AG20443 (cell line): ENCODE results near the gene CARD18.

Experiments
- DNase-seq: peaks from one replicate; pipeline ENCODE4 v3.0.0; 2012; ENCODE audit warnings: low spot score, mixed read lengths

Gene CARD18

GRCh38 chr11:105139669-105140068 lies at the start of gene CARD18:
CARD18 (minus strand) TSS chr11:105139769; CDS start chr11:105139726, 43 bp downstream.
- DNase-seq = no peak

GRCh38 chr11:105183987-105184386 lies 44.4 kb upstream of the CARD18 start:
- DNase-seq = no peak

GRCh38 chr11:105183426-105183825 lies 43.9 kb upstream of the CARD18 start:
- no peak for DNase-seq

- peak; percentile 10 for DNase-seq
Observed at GRCh38 chr11:105181521-105181920, 42.0 kb upstream of the CARD18 start.

GRCh38 chr11:105181100-105181499 lies 41.5 kb upstream of the CARD18 start:
- DNase-seq = peak; percentile 16

GRCh38 chr11:105179542-105180278 lies 40.1 kb upstream of the CARD18 start:
- no peak for DNase-seq

GRCh38 chr11:105177658-105178057 lies 38.1 kb upstream of the CARD18 start:
- DNase-seq = peak; percentile 66

GRCh38 chr11:105168457-105168856 lies 28.9 kb upstream of the CARD18 start:
- peak; percentile 15 for DNase-seq

- no peak for DNase-seq
Observed at GRCh38 chr11:105167244-105167643, 27.7 kb upstream of the CARD18 start.

GRCh38 chr11:105164208-105164607 lies 24.6 kb upstream of the CARD18 start:
- DNase-seq = no peak

GRCh38 chr11:105162506-105162905 lies 22.9 kb upstream of the CARD18 start:
- no peak for DNase-seq

GRCh38 chr11:105158436-105158835 lies 18.9 kb upstream of the CARD18 start:
- no peak for DNase-seq

- DNase-seq = no peak
Observed at GRCh38 chr11:105156720-105157119, 17.2 kb upstream of the CARD18 start.

GRCh38 chr11:105156231-105156630 lies 16.7 kb upstream of the CARD18 start:
- DNase-seq = no peak

GRCh38 chr11:105155679-105156078 lies 16.1 kb upstream of the CARD18 start:
- no peak for DNase-seq

- no peak for DNase-seq
Observed at GRCh38 chr11:105153392-105153791, 13.8 kb upstream of the CARD18 start.

GRCh38 chr11:105152560-105152959 lies 13.0 kb upstream of the CARD18 start:
- DNase-seq = no peak

- no peak for DNase-seq
Observed at GRCh38 chr11:105152021-105152512, 12.5 kb upstream of the CARD18 start.

- DNase-seq = no peak
Observed at GRCh38 chr11:105149477-105149876, 9.9 kb upstream of the CARD18 start.

- no peak for DNase-seq
Observed at GRCh38 chr11:105148241-105148640, 8.7 kb upstream of the CARD18 start.

- DNase-seq = peak; percentile 12
Observed at GRCh38 chr11:105144887-105145286, 5.3 kb upstream of the CARD18 start.

- DNase-seq = no peak
Observed at GRCh38 chr11:105142167-105142566, 2.6 kb upstream of the CARD18 start.

- DNase-seq = no peak
Observed at GRCh38 chr11:105137286-105137685, 2.3 kb downstream of the CARD18 start.

GRCh38 chr11:105135883-105136282 lies 3.7 kb downstream of the CARD18 start:
- DNase-seq = no peak
